Measurements from ENCODE around the gene NFIC.
"Not testable (repeated sequence)": the region's sequence is repeated elsewhere in the genome, so short reads cannot be mapped to it uniquely, and the experiment has no call there.

GRCh38 chr19:3342962-3343361 lies 23.4 kb upstream of the NFIC start:
- TF ChIP-seq CTCF (conservative IDR thresholded peaks at IDR 0.05); EZH2 (IDR thresholded peaks at IDR 0.05; ENCODE audit: low read depth): not testable (repeated sequence)
